IPS DF 6.9 (cell line): Measurements from ENCODE around the gene PALLD.

ENCODE experiments used
- DNase-seq: peaks from one replicate; pipeline ENCODE4 v3.0.0-alpha.2; 2013; ENCODE audit warnings: low read depth, low spot score
- H3K27ac ChIP-seq: one replicate; pipeline ENCODE4 v1.5.1; 2013; ENCODE audit warnings: low read length, control low read depth
- H3K27me3 ChIP-seq: 2 replicates; pipeline ENCODE4 v1.6.1; 2013; ENCODE audit warnings: mild to moderate bottlenecking, low read length; ENCODE audit not compliant: control insufficient read depth, insufficient read depth
- H3K36me3 ChIP-seq: 2 replicates; pipeline ENCODE4 v1.6.1; 2013; ENCODE audit warnings: low read length; ENCODE audit not compliant: control insufficient read depth, insufficient read depth
- H3K4me1 ChIP-seq: 2 replicates; pipeline ENCODE4 v1.6.1; 2013; ENCODE audit warnings: low read length; ENCODE audit not compliant: control insufficient read depth, insufficient read depth
- H3K4me3 ChIP-seq: 2 replicates; pipeline ENCODE4 v1.5.1; 2013; ENCODE audit warnings: mild to moderate bottlenecking, low read length
- H3K9me3 ChIP-seq: 2 replicates; pipeline ENCODE4 v1.6.1; 2013; ENCODE audit warnings: low read length, inconsistent platforms; ENCODE audit not compliant: control insufficient read depth, insufficient read depth
- WGBS: extraction: QIAGEN DNeasy Blood & Tissue Kit; methylation state at CpG from one replicate; pipeline ENCODE4 v1.1.7; 2013; ENCODE audit warnings: mixed read lengths, missing lambda C conversion rate; ENCODE audit not compliant: insufficient read length, insufficient coverage; 5-methylcytosine and 5-hydroxymethylcytosine counted together

The PALLD gene

GRCh38 chr4:168919706-168920324 is 423.0 kb downstream of the PALLD start:
- WGBS, result no CpG with 5 or more reads among the region's 4 CpGs
- no peak for DNase-seq

DNA sequence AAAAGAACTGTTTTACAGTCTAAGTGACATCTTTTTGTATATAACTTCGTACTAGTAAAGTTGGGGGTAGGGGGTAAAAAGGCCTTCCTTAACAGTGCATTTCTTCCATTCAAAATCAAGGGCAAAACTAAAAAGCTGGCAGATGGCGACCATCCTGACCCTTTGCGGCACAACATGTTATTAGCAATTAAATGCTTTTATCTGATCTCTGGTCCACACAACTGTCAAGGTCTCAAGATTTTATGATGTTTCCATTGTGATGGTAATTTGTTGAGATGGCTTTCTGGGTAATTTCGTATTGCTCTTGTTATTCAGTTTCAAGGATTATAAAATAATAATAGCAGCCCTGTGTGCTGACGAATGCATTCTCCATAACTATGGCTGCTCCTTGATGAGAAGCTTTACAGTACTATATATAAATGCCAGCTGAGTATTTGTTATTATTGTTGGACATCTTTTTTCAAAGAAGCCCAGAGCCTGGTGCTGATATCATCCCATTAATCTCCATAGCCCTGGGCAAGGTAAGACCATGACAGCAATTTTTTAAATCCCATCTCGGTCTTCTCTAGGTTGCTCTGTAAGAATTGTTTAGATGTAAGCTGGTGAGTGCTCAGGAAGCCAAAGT is 423.7 kb downstream of the PALLD start:
- no peak overlapping the region for H3K27ac ChIP-seq
- H3K9me3 ChIP-seq, result no peaks in the 10 kb centered on the region
- no peak for DNase-seq
- H3K36me3 ChIP-seq, result no peaks in the 10 kb centered on the region
- H3K4me3 ChIP-seq, result no peak overlapping the region
- no peaks in the 10 kb centered on the region; the same call in 1 of the 2 replicates for H3K4me1 ChIP-seq
- no peaks in the 10 kb centered on the region for H3K27me3 ChIP-seq
- WGBS, result no CpG with 5 or more reads among the region's 6 CpGs

More at GRCh38 chr4:168919706-168920324, 423.0 kb downstream of the PALLD start:
- Histone ChIP-seq H3K4me1 (no peaks in the 10 kb centered on the region; the same call in 1 of the 2 replicates), H3K36me3 (no peaks in the 10 kb centered on the region), H3K27me3 (no peaks in the 10 kb centered on the region), H3K4me3 (no peak overlapping the region), H3K27ac (no peak overlapping the region), H3K9me3 (no peaks in the 10 kb centered on the region)

GRCh38 chr4:168923526-168924194 is 426.8 kb downstream of the PALLD start:
- no CpG with 5 or more reads among the region's 3 CpGs for WGBS
- DNase-seq, result peak; percentile 76
- 0 out of 2 replicates have a peak, but pooled peaks cover 3% of the 10 kb centered on the region for H3K36me3 ChIP-seq

GRCh38 chr4:168924667-168925066 is 427.8 kb downstream of the PALLD start:
- H3K36me3 ChIP-seq, result 0 out of 2 replicates have a peak, but pooled peaks cover 3% of the 10 kb centered on the region
- no peaks in the 10 kb centered on the region for H3K27me3 ChIP-seq
- H3K27ac ChIP-seq, result no peak overlapping the region
- WGBS, result no CpG with 5 or more reads among the region's 2 CpGs
- H3K4me3 ChIP-seq, result no peak overlapping the region
- H3K4me1 ChIP-seq, result no peaks in the 10 kb centered on the region; the same call in 1 of the 2 replicates
- no peak for DNase-seq
- H3K9me3 ChIP-seq, result no peaks in the 10 kb centered on the region

More at GRCh38 chr4:168923526-168924194, 426.8 kb downstream of the PALLD start:
- no peaks in the 10 kb centered on the region; the same call in 1 of the 2 replicates for H3K4me1 ChIP-seq
- no peaks in the 10 kb centered on the region for H3K9me3 ChIP-seq
- H3K27me3 ChIP-seq, result no peaks in the 10 kb centered on the region
- H3K27ac ChIP-seq, result no peak overlapping the region
- H3K4me3 ChIP-seq, result no peak overlapping the region

- Histone ChIP-seq H3K9me3 (no peaks in the 10 kb centered on the region), H3K4me1 (no peaks in the 10 kb centered on the region; the same call in 1 of the 2 replicates), H3K27me3 (no peaks in the 10 kb centered on the region), H3K4me3 (no peak overlapping the region), H3K27ac (no peak overlapping the region), H3K36me3 (0 out of 2 replicates have a peak, but pooled peaks cover 3% of the 10 kb centered on the region)
- WGBS, result no CpG with 5 or more reads among the region's 5 CpGs
- no peak for DNase-seq
Measured at GRCh38 chr4:168925789-168926490, 429.1 kb downstream of the PALLD start.

- Histone ChIP-seq H3K4me3 (no peak overlapping the region), H3K27ac (no peak overlapping the region), H3K27me3 (no peaks in the 10 kb centered on the region), H3K9me3 (no peaks in the 10 kb centered on the region), H3K36me3 (0 out of 2 replicates have a peak, but pooled peaks cover 3% of the 10 kb centered on the region), H3K4me1 (no peaks in the 10 kb centered on the region)
- no CpG with 5 or more reads among the region's 2 CpGs for WGBS
- no peak for DNase-seq
Measured at GRCh38 chr4:168928346-168928745, 431.5 kb downstream of the PALLD start.

- H3K27me3 ChIP-seq, result no peaks in the 10 kb centered on the region
- no CpG with 5 or more reads among the region's 3 CpGs for WGBS
- H3K4me1 ChIP-seq, result no peaks in the 10 kb centered on the region
- 0 out of 2 replicates have a peak, but pooled peaks cover 3% of the 10 kb centered on the region for H3K36me3 ChIP-seq
- no peak for DNase-seq
- no peaks in the 10 kb centered on the region for H3K9me3 ChIP-seq
- no peak overlapping the region for H3K27ac ChIP-seq
- H3K4me3 ChIP-seq, result no peak overlapping the region
Measured at GRCh38 chr4:168928875-168929274, 432.0 kb downstream of the PALLD start.

DNA sequence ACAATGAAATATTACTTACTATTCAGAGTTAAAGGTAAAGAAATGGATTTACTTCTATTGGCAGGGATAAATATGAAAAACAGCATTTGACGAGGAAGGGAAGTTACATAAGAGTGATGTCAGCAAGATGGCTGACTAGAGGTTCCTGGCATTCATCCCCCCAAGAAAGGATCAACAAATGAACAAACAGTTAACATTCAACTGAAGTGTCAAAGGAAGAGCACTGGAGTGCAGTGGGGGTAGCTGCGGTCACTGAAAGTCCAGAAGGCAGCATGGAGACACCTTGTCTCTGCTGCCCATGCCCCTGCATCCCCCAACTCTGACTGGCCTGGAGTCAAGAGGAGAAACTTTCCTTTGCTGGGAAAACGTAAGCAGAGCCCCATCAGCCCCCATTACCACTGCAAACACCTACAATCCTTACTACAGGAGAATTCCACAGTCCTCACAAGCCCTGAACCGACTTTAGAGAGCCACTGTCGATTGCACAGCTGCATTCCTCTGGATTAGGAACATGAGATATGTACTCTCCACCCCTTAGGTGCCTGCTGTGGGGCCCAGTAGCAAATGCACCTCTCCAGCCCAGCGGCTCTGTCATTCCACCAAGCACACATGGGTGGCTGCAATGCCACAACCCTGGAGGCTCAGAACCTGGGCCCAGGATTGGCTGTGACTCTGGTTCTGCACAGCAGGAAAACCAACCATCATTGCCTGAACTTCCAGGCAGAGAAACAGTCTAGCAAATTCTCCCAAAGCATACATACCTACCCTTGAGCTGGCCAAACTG is 433.8 kb downstream of the PALLD start:
- H3K27ac ChIP-seq, result no peak overlapping the region
- WGBS, result no CpG with 5 or more reads among the region's 6 CpGs
- no peak for DNase-seq
- H3K9me3 ChIP-seq, result no peaks in the 10 kb centered on the region
- no peaks in the 10 kb centered on the region for H3K4me1 ChIP-seq
- H3K27me3 ChIP-seq, result no peaks in the 10 kb centered on the region
- H3K4me3 ChIP-seq, result no peak overlapping the region
- H3K36me3 ChIP-seq, result 0 out of 2 replicates have a peak, but pooled peaks cover 3% of the 10 kb centered on the region

- no peak overlapping the region for H3K27ac ChIP-seq
- no peak overlapping the region for H3K4me3 ChIP-seq
- DNase-seq, result no peak
- H3K4me1 ChIP-seq, result no peaks in the 10 kb centered on the region
- H3K27me3 ChIP-seq, result no peaks in the 10 kb centered on the region
- H3K36me3 ChIP-seq, result 0 out of 2 replicates have a peak, but pooled peaks cover 3% of the 10 kb centered on the region
- no peaks in the 10 kb centered on the region for H3K9me3 ChIP-seq
Measured at GRCh38 chr4:168931215-168931650, 434.4 kb downstream of the PALLD start.
